ENCODE measurements around the gene SBK1.

SBK1 gene

DNA sequence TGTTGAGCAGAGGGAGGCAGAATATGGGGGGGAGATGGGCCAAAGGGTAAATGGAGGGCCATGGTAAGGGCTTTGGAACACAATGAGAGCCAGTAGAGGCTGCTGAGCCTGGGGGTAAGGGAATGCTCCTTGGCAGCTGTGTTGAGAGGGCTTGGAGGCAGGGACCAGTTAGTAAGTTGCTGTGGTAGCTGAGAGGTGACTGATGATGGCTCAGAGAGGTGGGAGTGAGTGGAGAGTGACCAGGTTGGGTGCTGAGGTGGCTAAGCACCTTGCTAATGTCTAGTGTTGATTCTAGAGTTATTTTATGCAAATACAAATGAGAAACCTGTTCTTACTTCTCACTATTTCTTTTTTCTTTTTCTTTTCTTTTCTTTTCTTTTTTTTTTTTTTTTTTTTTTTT is 10.8 kb downstream of the SBK1 start:
- ChIA-PET CTCF (interaction anchor here (1.2 kb wide), 1 partner anchor 18 kb away, joined by 3 read pairs; no protein-coding TSS in a partner anchor), POLR2A (no interaction called here)
- no peaks in the 10 kb centered on the region for H3K36me3 ChIP-seq (ENCODE audit: control insufficient read depth in 4 of 4, insufficient read depth in 4 of 4, low read length in 3 of 4)
- no peaks in the 10 kb centered on the region for H3K9me3 ChIP-seq (ENCODE audit: control extremely low read depth in 1 of 5, control insufficient read depth in 4 of 5, insufficient read depth in 2 of 5, low read depth in 1 of 5, low read length in 4 of 5)
- H3K4me1 ChIP-seq (ENCODE audit: control extremely low read depth in 1 of 4, control insufficient read depth in 4 of 4, insufficient read depth in 4 of 4, low read length in 3 of 4) = no peaks in the 10 kb centered on the region
- H3K4me3 ChIP-seq (ENCODE audit: control insufficient read depth in 1 of 7, extremely low read depth in 1 of 7, insufficient read depth in 4 of 7, low read depth in 2 of 7, low read length in 6 of 7) = no peak overlapping the region
- H3K27me3 ChIP-seq (replicated peaks in 2 of 5; ENCODE audit: control insufficient read depth in 4 of 5, insufficient read depth in 5 of 5, low read length in 4 of 5) = peaks cover 0 to 1% (median 0%) of the 10 kb centered on the region in 5 experiments
- no peak overlapping the region for H3K27ac ChIP-seq (ENCODE audit: insufficient read depth in 1 of 2, low read depth in 1 of 2, low read length in 2 of 2, poor library complexity in 1 of 2, severe bottlenecking in 2 of 2)
- no peak for DNase-seq

GRCh38 chr16:28304214-28304613 is 11.9 kb downstream of the SBK1 start:
- no peaks in the 10 kb centered on the region for H3K4me1 ChIP-seq (ENCODE audit: control extremely low read depth in 1 of 4, control insufficient read depth in 4 of 4, insufficient read depth in 4 of 4, low read length in 3 of 4)
- H3K36me3 ChIP-seq (ENCODE audit: control insufficient read depth in 4 of 4, insufficient read depth in 4 of 4, low read length in 3 of 4) = no peaks in the 10 kb centered on the region
- H3K27ac ChIP-seq (ENCODE audit: insufficient read depth in 1 of 2, low read depth in 1 of 2, low read length in 2 of 2, poor library complexity in 1 of 2, severe bottlenecking in 2 of 2) = no peak overlapping the region
- DNase-seq = peak in 2 of 3 donors; percentile 42 to 46
- H3K4me3 ChIP-seq (ENCODE audit: control insufficient read depth in 1 of 7, extremely low read depth in 1 of 7, insufficient read depth in 4 of 7, low read depth in 2 of 7, low read length in 6 of 7) = no peak overlapping the region
- no peaks in the 10 kb centered on the region for H3K9me3 ChIP-seq (ENCODE audit: control extremely low read depth in 1 of 5, control insufficient read depth in 4 of 5, insufficient read depth in 2 of 5, low read depth in 1 of 5, low read length in 4 of 5)
- CTCF ChIA-PET = interaction anchor here (1.0 to 1.2 kb wide), 2 partner anchors 14 to 17 kb away, joined by 3 read pairs; no protein-coding TSS in a partner anchor
- 89% methylated on average over 6 of the region's 8 CpGs for WGBS (ENCODE audit: insufficient coverage)
- no peaks in the 10 kb centered on the region for H3K27me3 ChIP-seq (replicated peaks in 2 of 5; ENCODE audit: control insufficient read depth in 4 of 5, insufficient read depth in 5 of 5, low read length in 4 of 5)
- POLR2A ChIA-PET = no interaction called here

DNA sequence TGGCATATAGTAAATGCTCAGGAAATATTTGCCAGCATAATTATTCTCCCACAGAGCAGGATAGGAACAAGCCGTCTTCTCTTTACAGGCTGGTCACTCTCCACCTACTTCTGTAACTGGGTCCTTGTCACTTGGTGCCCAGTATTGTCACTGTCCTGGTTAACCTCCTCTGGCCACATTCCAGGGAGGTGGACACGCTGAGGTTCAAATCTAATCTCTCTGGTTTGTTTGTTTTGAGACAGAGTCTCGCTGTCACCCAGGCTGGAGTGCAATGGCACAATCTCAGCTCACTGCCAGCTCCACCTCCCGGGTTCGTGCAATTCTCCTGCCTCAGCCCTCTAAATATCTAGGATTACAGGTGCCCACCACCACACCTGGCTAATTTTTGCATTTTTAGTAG is 15.6 kb downstream of the SBK1 start:
- Histone ChIP-seq H3K9me3 (ENCODE audit: control extremely low read depth in 1 of 5, control insufficient read depth in 4 of 5, insufficient read depth in 2 of 5, low read depth in 1 of 5, low read length in 4 of 5) (no peaks in the 10 kb centered on the region), H3K4me3 (ENCODE audit: control insufficient read depth in 1 of 7, extremely low read depth in 1 of 7, insufficient read depth in 4 of 7, low read depth in 2 of 7, low read length in 6 of 7) (no peak overlapping the region), H3K27ac (ENCODE audit: insufficient read depth in 1 of 2, low read depth in 1 of 2, low read length in 2 of 2, poor library complexity in 1 of 2, severe bottlenecking in 2 of 2) (no peak overlapping the region), H3K36me3 (ENCODE audit: control insufficient read depth in 4 of 4, insufficient read depth in 4 of 4, low read length in 3 of 4) (no peaks in the 10 kb centered on the region), H3K27me3 (replicated peaks in 2 of 5; ENCODE audit: control insufficient read depth in 4 of 5, insufficient read depth in 5 of 5, low read length in 4 of 5) (no peaks in the 10 kb centered on the region), H3K4me1 (ENCODE audit: control extremely low read depth in 1 of 4, control insufficient read depth in 4 of 4, insufficient read depth in 4 of 4, low read length in 3 of 4) (peaks cover 0 to 4% (median 2%) of the 10 kb centered on the region in 4 experiments)
- ChIA-PET POLR2A (no interaction called here), CTCF (interaction anchor here (1.0 to 2.5 kb wide), 2 partner anchors 8 to 16 kb away, joined by 3 to 10 read pairs; no protein-coding TSS in a partner anchor)
- DNase-seq = no peak
- WGBS (ENCODE audit: insufficient coverage) = 100% methylated on average over 3 of the region's 5 CpGs

- peaks cover 0 to 4% (median 2%) of the 10 kb centered on the region in 4 experiments for H3K4me1 ChIP-seq (ENCODE audit: control extremely low read depth in 1 of 4, control insufficient read depth in 4 of 4, insufficient read depth in 4 of 4, low read length in 3 of 4)
- H3K4me3 ChIP-seq (ENCODE audit: control insufficient read depth in 1 of 7, extremely low read depth in 1 of 7, insufficient read depth in 4 of 7, low read depth in 2 of 7, low read length in 6 of 7) = no peak overlapping the region
- 98% methylated on average over 11 of the region's 14 CpGs for WGBS (ENCODE audit: insufficient coverage)
- H3K9me3 ChIP-seq (ENCODE audit: control extremely low read depth in 1 of 5, control insufficient read depth in 4 of 5, insufficient read depth in 2 of 5, low read depth in 1 of 5, low read length in 4 of 5) = no peaks in the 10 kb centered on the region
- no peaks in the 10 kb centered on the region for H3K27me3 ChIP-seq (replicated peaks in 2 of 5; ENCODE audit: control insufficient read depth in 4 of 5, insufficient read depth in 5 of 5, low read length in 4 of 5)
- H3K36me3 ChIP-seq (ENCODE audit: control insufficient read depth in 4 of 4, insufficient read depth in 4 of 4, low read length in 3 of 4) = no peaks in the 10 kb centered on the region
- POLR2A ChIA-PET = no interaction called here
- no peak overlapping the region for H3K27ac ChIP-seq (ENCODE audit: insufficient read depth in 1 of 2, low read depth in 1 of 2, low read length in 2 of 2, poor library complexity in 1 of 2, severe bottlenecking in 2 of 2)
- CTCF ChIA-PET = interaction anchor here (1.0 to 2.5 kb wide), 5 partner anchors 9 to 31 kb away, joined by 3 to 10 read pairs (median 4); no protein-coding TSS in a partner anchor
- DNase-seq = no peak
These were observed 16.7 kb downstream of the SBK1 start for GRCh38 chr16:28308794-28309584.

- whole genome bisulfite sequencing (ENCODE audit: insufficient coverage) = 76% methylated on average over 17 of the region's 20 CpGs
- H3K27ac ChIP-seq (ENCODE audit: insufficient read depth in 1 of 2, low read depth in 1 of 2, low read length in 2 of 2, poor library complexity in 1 of 2, severe bottlenecking in 2 of 2) = no peak overlapping the region
- H3K4me1 ChIP-seq (ENCODE audit: control extremely low read depth in 1 of 4, control insufficient read depth in 4 of 4, insufficient read depth in 4 of 4, low read length in 3 of 4) = peaks cover 0 to 4% (median 2%) of the 10 kb centered on the region in 4 experiments
- POLR2A ChIA-PET = interaction anchor here (0.6 kb wide), 1 partner anchor 309 kb away, joined by 3 read pairs; no protein-coding TSS in a partner anchor
- no peaks in the 10 kb centered on the region for H3K27me3 ChIP-seq (replicated peaks in 2 of 5; ENCODE audit: control insufficient read depth in 4 of 5, insufficient read depth in 5 of 5, low read length in 4 of 5)
- no peaks in the 10 kb centered on the region for H3K36me3 ChIP-seq (ENCODE audit: control insufficient read depth in 4 of 4, insufficient read depth in 4 of 4, low read length in 3 of 4)
- no peaks in the 10 kb centered on the region for H3K9me3 ChIP-seq (ENCODE audit: control extremely low read depth in 1 of 5, control insufficient read depth in 4 of 5, insufficient read depth in 2 of 5, low read depth in 1 of 5, low read length in 4 of 5)
- CTCF ChIA-PET = interaction anchor here (1.0 to 2.5 kb wide), 5 partner anchors 9 to 32 kb away, joined by 3 to 10 read pairs (median 4); no protein-coding TSS in a partner anchor
- DNase-seq = peak in 2 of 3 donors; percentile 68 to 81
- no peak overlapping the region for H3K4me3 ChIP-seq (ENCODE audit: control insufficient read depth in 1 of 7, extremely low read depth in 1 of 7, insufficient read depth in 4 of 7, low read depth in 2 of 7, low read length in 6 of 7)
These were observed 17.5 kb downstream of the SBK1 start for GRCh38 chr16:28309811-28310311.

GRCh38 chr16:28310796-28311195 is 18.5 kb downstream of the SBK1 start:
- Histone ChIP-seq H3K27ac (ENCODE audit: insufficient read depth in 1 of 2, low read depth in 1 of 2, low read length in 2 of 2, poor library complexity in 1 of 2, severe bottlenecking in 2 of 2) (no peak overlapping the region), H3K9me3 (ENCODE audit: control extremely low read depth in 1 of 5, control insufficient read depth in 4 of 5, insufficient read depth in 2 of 5, low read depth in 1 of 5, low read length in 4 of 5) (no peaks in the 10 kb centered on the region), H3K27me3 (replicated peaks in 2 of 5; ENCODE audit: control insufficient read depth in 4 of 5, insufficient read depth in 5 of 5, low read length in 4 of 5) (no peaks in the 10 kb centered on the region), H3K36me3 (ENCODE audit: control insufficient read depth in 4 of 4, insufficient read depth in 4 of 4, low read length in 3 of 4) (no peaks in the 10 kb centered on the region), H3K4me1 (ENCODE audit: control extremely low read depth in 1 of 4, control insufficient read depth in 4 of 4, insufficient read depth in 4 of 4, low read length in 3 of 4) (peaks cover 0 to 4% (median 2%) of the 10 kb centered on the region in 4 experiments), H3K4me3 (ENCODE audit: control insufficient read depth in 1 of 7, extremely low read depth in 1 of 7, insufficient read depth in 4 of 7, low read depth in 2 of 7, low read length in 6 of 7) (no peak overlapping the region)
- CTCF ChIA-PET = interaction anchor here (1.0 to 1.3 kb wide), 2 partner anchors 9 to 33 kb away, joined by 4 read pairs; no protein-coding TSS in a partner anchor
- DNase-seq = no peak
- 98% methylated on average over 11 of the region's 11 CpGs for WGBS (ENCODE audit: insufficient coverage)
- POLR2A ChIA-PET = no interaction called here

- H3K9me3 ChIP-seq (ENCODE audit: control extremely low read depth in 1 of 5, control insufficient read depth in 4 of 5, insufficient read depth in 2 of 5, low read depth in 1 of 5, low read length in 4 of 5) = no peaks in the 10 kb centered on the region
- DNase-seq = no peak
- no peaks in the 10 kb centered on the region for H3K36me3 ChIP-seq (ENCODE audit: control insufficient read depth in 4 of 4, insufficient read depth in 4 of 4, low read length in 3 of 4)
- H3K27me3 ChIP-seq (replicated peaks in 2 of 5; ENCODE audit: control insufficient read depth in 4 of 5, insufficient read depth in 5 of 5, low read length in 4 of 5) = no peaks in the 10 kb centered on the region
- H3K27ac ChIP-seq (ENCODE audit: insufficient read depth in 1 of 2, low read depth in 1 of 2, low read length in 2 of 2, poor library complexity in 1 of 2, severe bottlenecking in 2 of 2) = no peak overlapping the region
- no peak overlapping the region for H3K4me3 ChIP-seq (ENCODE audit: control insufficient read depth in 1 of 7, extremely low read depth in 1 of 7, insufficient read depth in 4 of 7, low read depth in 2 of 7, low read length in 6 of 7)
- 100% methylated on average over 3 of the region's 4 CpGs for WGBS (ENCODE audit: insufficient coverage)
- peaks cover 0 to 4% (median 2%) of the 10 kb centered on the region in 4 experiments for H3K4me1 ChIP-seq (ENCODE audit: control extremely low read depth in 1 of 4, control insufficient read depth in 4 of 4, insufficient read depth in 4 of 4, low read length in 3 of 4)
- ChIA-PET CTCF (no interaction called here), POLR2A (no interaction called here)
These were observed 19.1 kb downstream of the SBK1 start for GRCh38 chr16:28311413-28311812.
